GM20000 (cell line): ENCODE data around the gene CHD6.

Source experiments
- DNase-seq: peaks from one replicate; pipeline ENCODE4 v3.0.0; 2012; ENCODE audit warnings: low spot score
- TF ChIP-seq, protein P1 (sequence below): IDR thresholded peaks from 2 replicates; pipeline ENCODE4 v1.5.1; 2012; ENCODE audit warnings: mild to moderate bottlenecking, control low read depth; ENCODE audit errors: extremely low read depth, missing control alignments

Gene CHD6

DNA sequence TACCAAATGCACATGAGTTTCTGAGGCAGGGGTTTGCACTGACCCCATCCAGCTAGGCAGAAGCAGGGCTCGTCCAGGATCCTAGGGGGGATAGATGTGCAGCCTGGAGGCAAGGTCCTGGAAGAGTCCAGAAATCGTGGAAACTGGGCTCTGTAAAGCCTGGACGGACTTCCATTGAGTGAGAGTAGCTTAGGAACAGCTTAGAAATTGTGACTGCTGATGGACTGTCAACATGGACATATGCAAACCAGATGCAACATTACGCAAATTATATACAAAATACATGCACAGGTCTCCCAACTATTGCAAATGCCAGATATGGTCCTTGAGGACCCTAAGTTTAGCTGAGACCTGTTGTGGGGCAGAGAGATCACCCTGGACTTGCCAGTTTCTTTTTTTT, 246.8 kb downstream of the CHD6 start:
- no peak for DNase-seq
- TF ChIP-seq, protein P1, sequence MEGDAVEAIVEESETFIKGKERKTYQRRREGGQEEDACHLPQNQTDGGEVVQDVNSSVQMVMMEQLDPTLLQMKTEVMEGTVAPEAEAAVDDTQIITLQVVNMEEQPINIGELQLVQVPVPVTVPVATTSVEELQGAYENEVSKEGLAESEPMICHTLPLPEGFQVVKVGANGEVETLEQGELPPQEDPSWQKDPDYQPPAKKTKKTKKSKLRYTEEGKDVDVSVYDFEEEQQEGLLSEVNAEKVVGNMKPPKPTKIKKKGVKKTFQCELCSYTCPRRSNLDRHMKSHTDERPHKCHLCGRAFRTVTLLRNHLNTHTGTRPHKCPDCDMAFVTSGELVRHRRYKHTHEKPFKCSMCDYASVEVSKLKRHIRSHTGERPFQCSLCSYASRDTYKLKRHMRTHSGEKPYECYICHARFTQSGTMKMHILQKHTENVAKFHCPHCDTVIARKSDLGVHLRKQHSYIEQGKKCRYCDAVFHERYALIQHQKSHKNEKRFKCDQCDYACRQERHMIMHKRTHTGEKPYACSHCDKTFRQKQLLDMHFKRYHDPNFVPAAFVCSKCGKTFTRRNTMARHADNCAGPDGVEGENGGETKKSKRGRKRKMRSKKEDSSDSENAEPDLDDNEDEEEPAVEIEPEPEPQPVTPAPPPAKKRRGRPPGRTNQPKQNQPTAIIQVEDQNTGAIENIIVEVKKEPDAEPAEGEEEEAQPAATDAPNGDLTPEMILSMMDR = no peak

GRCh38 chr20:41370176-41370575, 248.0 kb downstream of the CHD6 start:
- DNase-seq = no peak
- TF ChIP-seq, protein P1 = no peak

DNA sequence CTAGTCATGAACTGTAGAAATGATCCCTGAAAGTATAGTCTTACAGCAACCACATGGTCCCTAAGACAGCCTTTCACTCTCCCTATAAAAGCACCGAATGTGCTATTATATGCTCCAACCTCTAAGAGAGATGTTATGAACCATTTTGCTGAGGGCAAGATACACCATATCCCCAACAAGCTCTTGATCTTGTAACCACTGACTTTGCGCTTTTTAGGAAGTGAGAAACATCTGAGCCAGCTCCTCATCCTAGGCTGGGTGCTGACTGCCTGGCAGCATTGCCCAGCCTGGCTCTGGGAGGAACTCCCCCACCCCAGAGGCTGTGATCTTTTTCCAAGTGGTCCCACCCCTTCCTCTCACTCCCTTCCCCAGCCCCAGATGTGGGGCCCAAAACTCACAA, 248.5 kb downstream of the CHD6 start:
- no peak for DNase-seq
- TF ChIP-seq, protein P1 = no peak

DNA sequence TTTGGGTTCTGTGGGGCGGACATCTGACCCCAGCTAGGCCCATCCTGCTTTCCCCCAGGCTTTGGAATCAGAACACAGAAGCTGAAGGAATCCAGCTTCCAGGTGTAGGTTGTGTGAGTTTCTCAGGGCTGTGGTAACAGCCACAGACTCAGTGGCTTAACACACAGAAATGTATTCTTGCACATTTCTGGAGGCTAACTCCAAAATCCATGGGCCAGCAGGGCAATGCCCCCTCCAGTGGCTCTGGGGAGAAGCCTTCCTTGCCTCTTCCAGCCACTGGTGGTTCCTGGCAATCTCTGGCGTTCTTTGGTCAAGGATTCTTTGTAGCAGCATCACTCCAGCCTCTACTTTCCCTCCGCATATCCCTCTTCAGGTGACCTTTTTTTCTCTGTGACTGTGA, 250.2 kb downstream of the CHD6 start:
- no peak for DNase-seq
- TF ChIP-seq, protein P1 = no peak

GRCh38 chr20:41367393-41367695, 250.8 kb downstream of the CHD6 start:
- TF ChIP-seq, protein P1 = no peak
- no peak for DNase-seq

GRCh38 chr20:41366546-41367392, 251.4 kb downstream of the CHD6 start, which contains the start of gene EMILIN3:
Gene EMILIN3, minus strand, starts transcription at chr20:41366818. Its CDS starts 184 bp downstream, at chr20:41366634.
- TF ChIP-seq, protein P1 = no peak
- no peak for DNase-seq

GRCh38 chr20:41365777-41366545, 252.2 kb downstream of the CHD6 start:
- TF ChIP-seq, protein P1 = no peak
- DNase-seq = no peak
